H1 (cell line): ENCODE data around the gene TEAD1. TPM values are rescaled to one million over a fixed set of nuclear protein-coding genes. Genes with fewer than 3 reads are reported as not detected.

Experiments
- CTCF ChIA-PET: fragments of 300-600 bp; sonication (Branson Sonifier 250); formaldehyde crosslinking; loops from one replicate; lab custom pipeline; 2021; ENCODE audit not compliant: partially characterized antibody; lab: Charles Lee
- POLR2A ChIA-PET: fragments of 300-600 bp; sonication (Branson Sonifier 250); formaldehyde crosslinking; loops from one replicate; lab custom pipeline; 2021; ENCODE audit warnings: inconsistent platforms; ENCODE audit not compliant: partially characterized antibody; lab: Charles Lee
- DNase-seq, 2 experiments: peaks; one replicate each; pipeline versions ENCODE4 v3.0.0 to v3.0.0-alpha.2; 2010 to 2022; ENCODE audit warnings: low spot score in 2 of 2, low read depth in 1 of 2, mixed read lengths in 1 of 2
- FAIRE-seq: peaks from 2 replicates; lab custom pipeline; 2011; peaks lifted over from hg19 to GRCh38; lab: Jason Lieb, UNC
- H2AFZ ChIP-seq: 2 replicates; pipeline ENCODE4 v1.8.1; 2012; ENCODE audit warnings: low read length, inconsistent platforms
- H2AK5ac ChIP-seq: 2 replicates; pipeline ENCODE4 v1.6.1; 2013; ENCODE audit warnings: low read depth, low read length
- H2BK120ac ChIP-seq: replicated peaks from 2 replicates; pipeline ENCODE3; 2013; ENCODE audit warnings: low read depth, low read length, inconsistent platforms
- H2BK12ac ChIP-seq: 2 replicates; pipeline ENCODE4 v1.6.1; 2013; ENCODE audit warnings: low read depth, low read length
- H2BK15ac ChIP-seq: 2 replicates; pipeline ENCODE4 v1.6.1; 2013; ENCODE audit warnings: low read length
- H2BK20ac ChIP-seq: 2 replicates; pipeline ENCODE4 v1.6.1; 2013; ENCODE audit warnings: low read length
- H2BK5ac ChIP-seq: 2 replicates; pipeline ENCODE4 v1.6.1; 2013; ENCODE audit warnings: low read depth, low read length
- H3K14ac ChIP-seq: 2 replicates; pipeline ENCODE4 v1.6.1; 2013; ENCODE audit warnings: inconsistent platforms; ENCODE audit not compliant: insufficient read length
- H3K18ac ChIP-seq: 2 replicates; pipeline ENCODE4 v1.6.1; 2013; ENCODE audit warnings: low read length; ENCODE audit errors: extremely low read depth
- H3K23ac ChIP-seq: 2 replicates; pipeline ENCODE4 v1.6.1; 2013; ENCODE audit warnings: inconsistent platforms; ENCODE audit not compliant: insufficient read length
- H3K23me2 ChIP-seq: 2 replicates; pipeline ENCODE4 v1.6.1; 2013; ENCODE audit warnings: low read depth, low read length
- H3K27ac ChIP-seq: 2 replicates; pipeline ENCODE4 v1.6.1; 2011; ENCODE audit warnings: low read depth, low read length, inconsistent platforms
- H3K27me3 ChIP-seq, 4 experiments: replicated peaks in 1 of 4; 1 replicate in 1 of 4; 2 replicates in 3 of 4; pipeline versions ENCODE4 v1.6.1 to v1.8.1; 2011 to 2013; ENCODE audit warnings: low read length in 3 of 4, mild to moderate bottlenecking in 3 of 4, inconsistent platforms in 2 of 4, mixed read lengths in 2 of 4, moderate library complexity in 1 of 4; ENCODE audit not compliant: control insufficient read depth in 3 of 4, insufficient read depth in 3 of 4; ENCODE audit errors: extremely low read depth in 1 of 4
- H3K36me3 ChIP-seq, 4 experiments: 2 replicates each; pipeline versions ENCODE4 v1.6.1 to v1.8.1; 2011 to 2013; ENCODE audit warnings: mild to moderate bottlenecking in 4 of 4, low read length in 3 of 4, moderate library complexity in 2 of 4, control low read depth in 1 of 4, inconsistent platforms in 1 of 4; ENCODE audit not compliant: insufficient read depth in 4 of 4, control insufficient read depth in 2 of 4
- H3K4ac ChIP-seq: replicated peaks from 2 replicates; pipeline ENCODE3; 2013; ENCODE audit warnings: low read length, low read depth, mixed read lengths, inconsistent platforms; ENCODE audit not compliant: insufficient read length
- H3K4me1 ChIP-seq, 4 experiments: replicated peaks in 1 of 4; 1 replicate in 1 of 4; 2 replicates in 3 of 4; pipeline versions ENCODE4 v1.6.1 to v1.8.1; 2011 to 2013; ENCODE audit warnings: low read length in 3 of 4, inconsistent platforms in 2 of 4, mixed read lengths in 1 of 4; ENCODE audit not compliant: insufficient read depth in 4 of 4, control insufficient read depth in 3 of 4
- H3K4me2 ChIP-seq, 2 experiments: 2 replicates each; pipeline versions ENCODE4 v1.6.1 to v1.8.1; 2011 to 2013; ENCODE audit warnings: low read depth in 2 of 2, low read length in 2 of 2, control low read depth in 1 of 2, inconsistent platforms in 1 of 2, mild to moderate bottlenecking in 1 of 2; ENCODE audit not compliant: insufficient read depth in 1 of 2
- H3K4me3 ChIP-seq, 4 experiments: fragments of 200-600, 300-600 bp in 1 of 4; sonication (generic), shearing (Covaris generic), sonication (Bioruptor Twin) in 1 of 4; 2 replicates each; pipeline versions ENCODE4 v1.5.1 to v1.8.1; 2011 to 2016; ENCODE audit warnings: low read length in 4 of 4, low read depth in 3 of 4, control low read depth in 2 of 4, inconsistent platforms in 2 of 4, mild to moderate bottlenecking in 2 of 4, mixed read lengths in 1 of 4, moderate library complexity in 1 of 4; ENCODE audit not compliant: insufficient read depth in 2 of 4; ENCODE audit errors: extremely low read depth in 1 of 4
- H3K56ac ChIP-seq: replicated peaks from 2 replicates; pipeline ENCODE3; 2013; ENCODE audit warnings: low read depth, mild to moderate bottlenecking, mixed read lengths, low read length, inconsistent platforms; ENCODE audit not compliant: insufficient read length
- H3K79me1 ChIP-seq: 2 replicates; pipeline ENCODE4 v1.6.1; 2013; ENCODE audit warnings: low read depth, low read length, control low read depth
- H3K79me2 ChIP-seq, 2 experiments: 2 replicates each; pipeline versions ENCODE4 v1.6.1 to v1.8.1; 2012 to 2013; ENCODE audit warnings: low read length in 2 of 2, mild to moderate bottlenecking in 2 of 2, inconsistent platforms in 1 of 2; ENCODE audit not compliant: insufficient read depth in 2 of 2, control insufficient read depth in 1 of 2
- H3K9ac ChIP-seq, 4 experiments: replicated peaks in 1 of 4; 1 replicate in 1 of 4; 2 replicates in 3 of 4; pipeline versions ENCODE4 v1.6.1 to v1.8.1; 2011 to 2013; ENCODE audit warnings: low read depth in 3 of 4, low read length in 3 of 4, control low read depth in 2 of 4, mild to moderate bottlenecking in 2 of 4, moderate library complexity in 2 of 4, inconsistent platforms in 1 of 4; ENCODE audit errors: extremely low read depth in 1 of 4
- H3K9me3 ChIP-seq, 2 experiments: 2 replicates each; pipeline versions ENCODE4 v1.6.1 to v1.8.1; 2012 to 2013; ENCODE audit warnings: mild to moderate bottlenecking in 2 of 2, moderate library complexity in 2 of 2, control low read depth in 1 of 2, inconsistent platforms in 1 of 2, low read depth in 1 of 2, low read length in 1 of 2, mixed read lengths in 1 of 2; ENCODE audit not compliant: insufficient read depth in 2 of 2
- H4K20me1 ChIP-seq, 2 experiments: replicated peaks in 1 of 2; 2 replicates each; pipeline versions ENCODE3 to v1.8.1; 2011 to 2013; ENCODE audit warnings: inconsistent platforms in 2 of 2, low read length in 2 of 2, mild to moderate bottlenecking in 1 of 2; ENCODE audit not compliant: insufficient read depth in 2 of 2, control insufficient read depth in 1 of 2
- H4K5ac ChIP-seq: 2 replicates; pipeline ENCODE4 v1.6.1; 2013; ENCODE audit warnings: low read length, low read depth, mixed read lengths, inconsistent platforms; ENCODE audit not compliant: insufficient read length
- H4K8ac ChIP-seq: 2 replicates; pipeline ENCODE4 v1.8.0; 2013; ENCODE audit warnings: mild to moderate bottlenecking, moderate library complexity, low read length, inconsistent platforms; ENCODE audit not compliant: insufficient read depth; ENCODE audit errors: extremely low read depth
- H4K91ac ChIP-seq: replicated peaks from 2 replicates; pipeline ENCODE3; 2013; ENCODE audit warnings: low read length, mixed read lengths, inconsistent platforms; ENCODE audit not compliant: insufficient read length
- CREB1 ChIP-seq: IDR thresholded peaks from 2 replicates; pipeline ENCODE4 v1.6.1; 2012; ENCODE audit warnings: inconsistent platforms
- CTCF ChIP-seq, 3 experiments: IDR thresholded peaks; 1 replicate in 2 of 3; 2 replicates in 1 of 3; pipeline versions ENCODE4 v1.5.1 to v1.6.1; 2011; ENCODE audit warnings: low read length in 3 of 3, mild to moderate bottlenecking in 3 of 3, inconsistent platforms in 2 of 3, low read depth in 1 of 3, moderate library complexity in 1 of 3; ENCODE audit not compliant: insufficient read depth in 1 of 3; ENCODE audit errors: control extremely low read depth in 1 of 3
- EZH2 ChIP-seq: fragments of 200-600 bp; sonication (generic); IDR thresholded peaks from 2 replicates; pipeline ENCODE4 v1.7.1; 2012; ENCODE audit warnings: low read depth, mild to moderate bottlenecking, moderate library complexity, low read length, inconsistent platforms; ENCODE audit not compliant: severe bottlenecking
- HDAC2 ChIP-seq, 2 experiments: fragments of 300-600 bp in 1 of 2; sonication (generic) in 1 of 2; IDR thresholded peaks; 2 replicates each; pipeline ENCODE4 v1.6.1; 2011 to 2012; ENCODE audit warnings: low read depth in 2 of 2, low read length in 2 of 2, mild to moderate bottlenecking in 2 of 2, moderate library complexity in 2 of 2, borderline replicate concordance in 1 of 2, inconsistent platforms in 1 of 2
- NANOG ChIP-seq: IDR thresholded peaks from 2 replicates; pipeline ENCODE4 v1.6.1; 2011; ENCODE audit warnings: low read length, low read depth, mild to moderate bottlenecking, inconsistent platforms; ENCODE audit not compliant: insufficient read depth, poor library complexity, severe bottlenecking
- POLR2AphosphoS5 ChIP-seq: IDR thresholded peaks from 2 replicates; pipeline ENCODE4 v1.6.1; 2011; ENCODE audit warnings: low read depth, low read length
- RNF2 ChIP-seq: fragments of 200-900, 300-1000 bp; sonication (generic); IDR thresholded peaks from 2 replicates; pipeline ENCODE4 v1.7.1; 2016; ENCODE audit warnings: borderline replicate concordance, low read depth, mild to moderate bottlenecking, antibody characterized with exemption, low read length; ENCODE audit not compliant: poor library complexity, severe bottlenecking; ENCODE audit errors: missing control alignments
- RXRA ChIP-seq: IDR thresholded peaks from 2 replicates; pipeline ENCODE4 v1.6.1; 2011; ENCODE audit warnings: low read depth, mild to moderate bottlenecking, low read length, moderate library complexity; ENCODE audit not compliant: insufficient read depth
- SP1 ChIP-seq: IDR thresholded peaks from 2 replicates; pipeline ENCODE4 v1.6.1; 2011; ENCODE audit warnings: low read depth, low read length
- SP4 ChIP-seq: IDR thresholded peaks from 2 replicates; pipeline ENCODE4 v1.6.1; 2012; ENCODE audit warnings: low read length, inconsistent platforms
- SUZ12 ChIP-seq: fragments of 200-600 bp; sonication (generic); IDR thresholded peaks from 2 replicates; pipeline ENCODE4 v1.6.1; 2012; ENCODE audit warnings: mild to moderate bottlenecking, inconsistent platforms, low read length, moderate library complexity, mixed read lengths
- WGBS, 2 experiments: shearing (Covaris generic) in 1 of 2; methylation state at CpG; one replicate each; pipeline versions ENCODE4 v1.1.6 to v1.1.7; 2013 to 2015; ENCODE audit warnings: low lambda C conversion rate in 2 of 2, mixed read lengths in 2 of 2, inconsistent platforms in 1 of 2, low coverage in 1 of 2, missing lambda C conversion rate in 1 of 2; ENCODE audit not compliant: insufficient replicate concordance in 2 of 2, insufficient coverage in 1 of 2, insufficient read length in 1 of 2; ENCODE audit errors: extremely low coverage in 1 of 2, missing lambda C conversion rate in 1 of 2; 5-methylcytosine and 5-hydroxymethylcytosine counted together
- polyA plus RNA-seq, 7 experiments: library from polyadenylated mRNA; depleted of rRNA in 3 of 7; stranded (reverse) in 5 of 7; unstranded in 2 of 7; fragments of >200 nt in 5 of 7; fragments of 200-250 nt in 2 of 7; gene quantifications; 1 replicate in 5 of 7; 2 replicates in 1 of 7; 4 replicates in 1 of 7; pipeline versions ENCODE4 v1.2.1 to v1.2.3, GENCODE V29; 2011 to 2013; ENCODE audit warnings: missing spikeins in 2 of 7, mixed read lengths in 2 of 7
- total RNA-seq: library from RNA; stranded (reverse); fragmentation: NEBNext Ultra II Directional; extraction: Animal tissue kit (Norgen Biotek cat#: 25700); gene quantifications from 2 replicates; pipeline ENCODE4 v1.2.1, GENCODE V29; 2021

TEAD1 gene
- total and polyA plus RNA-seq, 2 of the 8 experiments (the other 6 are each of a cell fraction or from before 2014, with no cell fraction given): 15.6 to 67.4 TPM

DNA sequence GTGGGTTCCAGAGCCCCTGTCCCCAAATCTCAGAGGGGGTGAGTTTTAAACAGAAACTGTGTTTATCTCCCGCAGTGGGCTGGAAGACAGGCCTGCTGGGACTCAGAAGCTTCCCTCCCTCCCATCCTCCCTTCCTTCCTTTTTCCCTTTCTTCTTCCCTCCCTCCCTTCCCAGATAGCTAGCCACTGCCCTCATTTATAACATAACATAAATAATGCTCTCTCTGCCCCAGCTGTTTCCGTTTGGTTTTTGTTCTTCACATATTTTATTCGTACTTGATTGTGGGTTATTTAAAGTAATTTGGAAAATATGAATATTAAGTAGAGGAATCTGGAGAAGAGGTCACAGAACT lies 140.9 kb downstream of the TEAD1 start:
- CTCF ChIA-PET: interaction anchor here (0.9 to 4.7 kb wide), 7 partner anchors 10 to 132 kb away, joined by 3 to 19 read pairs (median 4); no protein-coding TSS in a partner anchor
- TF ChIP-seq SUZ12 (no peak), RXRA (no peak), POLR2AphosphoS5 (no peak), RNF2 (no peak), CREB1 (no peak), SP1 (no peak), SP4 (no peak), HDAC2 (IDR thresholded peaks at IDR 0.05; ENCODE audit: borderline replicate concordance in 1 of 2, low read depth in 2 of 2, low read length in 2 of 2) (no peak), EZH2 (no peak), NANOG (no peak), CTCF (IDR thresholded peaks at IDR 0.05; ENCODE audit: control extremely low read depth in 1 of 3, insufficient read depth in 1 of 3, low read depth in 1 of 3, low read length in 3 of 3) (no peak)

More for the DNA sequence above, 140.9 kb downstream of the TEAD1 start:
- Histone ChIP-seq H4K8ac (no peak overlapping the region), H3K9ac (no peak overlapping the region), H2BK120ac (no peak overlapping the region), H2BK5ac (no peak overlapping the region), H3K23ac (no peak overlapping the region), H3K4me2 (no peak overlapping the region), H2BK20ac (no peak overlapping the region), H2AFZ (no peak overlapping the region), H2BK15ac (no peak overlapping the region), H4K20me1 (peaks cover 0 to 3% of the 10 kb centered on the region in 2 experiments), H3K79me2 (peaks cover 0 to 85% of the 10 kb centered on the region in 2 experiments; a peak in 2 of 4 replicates), H3K4me3 (no peak overlapping the region), H3K27ac (no peak overlapping the region), H3K4ac (no peak overlapping the region), H4K5ac (no peak overlapping the region), H2BK12ac (no peak overlapping the region), H3K27me3 (no peaks in the 10 kb centered on the region), H3K18ac (no peak overlapping the region), H3K4me1 (peaks cover 3 to 6% (median 5%) of the 10 kb centered on the region in 4 experiments; a peak in 6 of 7 replicates), H4K91ac (no peak overlapping the region), H3K14ac (no peak overlapping the region), H3K9me3 (no peaks in the 10 kb centered on the region), H2AK5ac (no peak overlapping the region), H3K56ac (no peak overlapping the region), H3K23me2 (no peaks in the 10 kb centered on the region), H3K79me1 (peaks cover 10% of the 10 kb centered on the region; the same call in 1 of the 2 replicates), H3K36me3 (no peaks in the 10 kb centered on the region)
- POLR2A ChIA-PET: interaction anchor here (1.7 kb wide), 1 partner anchor 13 kb away, joined by 10 read pairs; no protein-coding TSS in a partner anchor
- FAIRE-seq: no peak
- DNase-seq: no peak
- WGBS, 2 experiments: 85 to 100% methylated on average over 1 to 3 of the region's 3 CpGs
